IMR-90 (cell line): ENCODE results near the gene DHRS7B. TPM values are rescaled to one million over a fixed set of nuclear protein-coding genes. Genes with fewer than 3 reads are reported as not detected.

Experiments used
- ATAC-seq: fragments of 200-7000 bp; cut with Tn5 transposase; 2 replicates; pipeline ENCODE4 v1.9.1; 2020; ENCODE audit warnings: low read depth, mild to moderate bottlenecking, moderate library complexity
- BruUV-seq: library from RNA; stranded (reverse); fragments of 400-500 nt; replicated peaks from 2 replicates; lab custom pipeline; 2021; lab: Mats Ljungman, UMichigan
- CTCF ChIA-PET: fragments of 300-600 bp; formaldehyde crosslinking; extraction: SDS; loops from one replicate; lab custom pipeline; 2021; ENCODE audit warnings: antibody characterized with exemption; lab: Yijun Ruan, JAX
- POLR2A ChIA-PET: fragments of 300-600 bp; sonication (Branson Sonifier 250); formaldehyde crosslinking; loops from one replicate; lab custom pipeline; 2022; ENCODE audit warnings: antibody characterized with exemption; ENCODE audit not compliant: unreplicated experiment; lab: Charles Lee
- DNase-seq: peaks from one replicate; pipeline ENCODE4 v3.0.0; 2013
- H2AFZ ChIP-seq: replicated peaks from 2 replicates; pipeline ENCODE3; 2013; ENCODE audit warnings: low read length, mild to moderate bottlenecking; ENCODE audit not compliant: poor library complexity
- H2AK5ac ChIP-seq: 2 replicates; pipeline ENCODE4 v1.6.1; 2013; ENCODE audit warnings: low read depth, low read length, inconsistent platforms
- H2AK9ac ChIP-seq: replicated peaks from 2 replicates; pipeline ENCODE3; 2013; ENCODE audit warnings: mild to moderate bottlenecking, low read depth, low read length, moderate library complexity; ENCODE audit not compliant: poor library complexity
- H2BK120ac ChIP-seq: 2 replicates; pipeline ENCODE4 v1.6.1; 2013; ENCODE audit warnings: low read depth, low read length, inconsistent platforms
- H2BK15ac ChIP-seq: 3 replicates; pipeline ENCODE4 v1.6.1; 2013; ENCODE audit warnings: low read depth, low read length, inconsistent platforms
- H2BK20ac ChIP-seq: 2 replicates; pipeline ENCODE4 v1.6.1; 2013; ENCODE audit warnings: low read depth, mild to moderate bottlenecking, inconsistent platforms, low read length, moderate library complexity
- H2BK5ac ChIP-seq: 2 replicates; pipeline ENCODE4 v1.6.1; 2013; ENCODE audit warnings: mild to moderate bottlenecking, low read depth, low read length, inconsistent platforms; ENCODE audit not compliant: poor library complexity, severe bottlenecking
- H3K14ac ChIP-seq: replicated peaks from 2 replicates; pipeline ENCODE4 v1.6.1; 2013; ENCODE audit warnings: low read depth, low read length, inconsistent platforms
- H3K18ac ChIP-seq: 2 replicates; pipeline ENCODE4 v1.6.1; 2013; ENCODE audit warnings: low read depth, low read length, control low read depth
- H3K23ac ChIP-seq: 2 replicates; pipeline ENCODE4 v1.6.1; 2013; ENCODE audit warnings: low read depth, low read length, inconsistent platforms
- H3K27ac ChIP-seq: 2 replicates; pipeline ENCODE4 v1.5.1; 2013; ENCODE audit warnings: mild to moderate bottlenecking, control low read depth, low read length; ENCODE audit not compliant: insufficient read depth
- H3K27me3 ChIP-seq: 2 replicates; pipeline ENCODE4 v1.6.1; 2013; ENCODE audit warnings: low read length; ENCODE audit not compliant: control insufficient read depth, insufficient read depth
- H3K36me3 ChIP-seq: 2 replicates; pipeline ENCODE4 v1.6.1; 2013; ENCODE audit warnings: low read length, mixed read lengths; ENCODE audit not compliant: control insufficient read depth, insufficient read depth
- H3K4ac ChIP-seq: 2 replicates; pipeline ENCODE4 v1.6.1; 2013; ENCODE audit warnings: low read depth, low read length, inconsistent platforms
- H3K4me1 ChIP-seq: 2 replicates; pipeline ENCODE4 v1.6.1; 2013; ENCODE audit warnings: low read length, mixed read lengths; ENCODE audit not compliant: control insufficient read depth, insufficient read depth
- H3K4me2 ChIP-seq: 2 replicates; pipeline ENCODE4 v1.6.1; 2013; ENCODE audit warnings: low read depth, mild to moderate bottlenecking, control low read depth, low read length, moderate library complexity
- H3K4me3 ChIP-seq: 2 replicates; pipeline ENCODE4 v1.5.1; 2013; ENCODE audit warnings: low read depth, mild to moderate bottlenecking, control low read depth, low read length, moderate library complexity; ENCODE audit not compliant: insufficient read depth
- H3K56ac ChIP-seq: 2 replicates; pipeline ENCODE4 v1.6.1; 2013; ENCODE audit warnings: low read length, inconsistent platforms; ENCODE audit not compliant: insufficient read depth; ENCODE audit errors: extremely low read depth
- H3K79me1 ChIP-seq, 2 experiments: 2 replicates each; pipeline ENCODE4 v1.6.1; 2013; ENCODE audit warnings: low read length in 2 of 2, inconsistent platforms in 1 of 2, low read depth in 1 of 2
- H3K9ac ChIP-seq: 2 replicates; pipeline ENCODE4 v1.6.1; 2013; ENCODE audit warnings: low read depth, low read length, control low read depth
- H3K9me1 ChIP-seq: 2 replicates; pipeline ENCODE4 v1.6.1; 2013; ENCODE audit warnings: low read length, inconsistent platforms; ENCODE audit not compliant: insufficient read depth
- H3K9me3 ChIP-seq: 2 replicates; pipeline ENCODE4 v1.6.1; 2013; ENCODE audit warnings: low read length; ENCODE audit not compliant: control insufficient read depth, insufficient read depth
- H4K20me1 ChIP-seq: 2 replicates; pipeline ENCODE4 v1.6.1; 2013; ENCODE audit warnings: low read length, inconsistent platforms; ENCODE audit not compliant: insufficient read depth
- H4K5ac ChIP-seq: 2 replicates; pipeline ENCODE4 v1.6.1; 2013; ENCODE audit warnings: mild to moderate bottlenecking, low read depth, low read length, control low read depth
- H4K8ac ChIP-seq, 2 experiments: 2 replicates each; pipeline ENCODE4 v1.6.1; 2013; ENCODE audit warnings: low read depth in 2 of 2, low read length in 2 of 2, control low read depth in 1 of 2, inconsistent platforms in 1 of 2
- H4K91ac ChIP-seq: 2 replicates; pipeline ENCODE4 v1.6.1; 2013; ENCODE audit warnings: low read depth, low read length, inconsistent platforms; ENCODE audit not compliant: insufficient read depth
- BHLHE40 ChIP-seq: fragments of 150-350 bp; IDR thresholded peaks from 2 replicates; pipeline ENCODE4 v1.6.1; 2016; ENCODE audit warnings: mild to moderate bottlenecking, low read depth, low read length
- CHD1 ChIP-seq: IDR thresholded peaks from 2 replicates; pipeline ENCODE4 v1.6.1; 2012; ENCODE audit warnings: low read depth, low read length, improper control_type of control experiment
- CTCF ChIP-seq: conservative IDR thresholded peaks from 2 replicates; pipeline ENCODE4 v1.5.1; 2012; ENCODE audit warnings: mild to moderate bottlenecking, low read depth, low read length, improper control_type of control experiment
- ELK1 ChIP-seq: fragments of 150-350 bp; IDR thresholded peaks from 2 replicates; pipeline ENCODE4 v1.6.1; 2016; ENCODE audit warnings: low read depth, mild to moderate bottlenecking, low read length, moderate library complexity, borderline replicate concordance
- FOS ChIP-seq: fragments of 150-350 bp; IDR thresholded peaks from 2 replicates; pipeline ENCODE4 v1.6.1; 2016; ENCODE audit warnings: low read depth, low read length
- MAZ ChIP-seq: IDR thresholded peaks from 2 replicates; pipeline ENCODE4 v1.6.1; 2012; ENCODE audit warnings: low read depth, mild to moderate bottlenecking, low read length, improper control_type of control experiment, moderate library complexity, borderline replicate concordance
- MXI1 ChIP-seq: IDR thresholded peaks from 2 replicates; pipeline ENCODE4 v1.6.1; 2012; ENCODE audit warnings: low read depth, mild to moderate bottlenecking, low read length, moderate library complexity, borderline replicate concordance
- NFE2L2 ChIP-seq: fragments of 150-350 bp; IDR thresholded peaks from 2 replicates; pipeline ENCODE4 v1.6.1; 2016; ENCODE audit warnings: low read depth, mild to moderate bottlenecking, low read length
- POLR2A ChIP-seq: IDR thresholded peaks from 2 replicates; pipeline ENCODE4 v1.6.1; 2012; ENCODE audit warnings: mild to moderate bottlenecking, low read depth, low read length
- RCOR1 ChIP-seq: IDR thresholded peaks from 2 replicates; pipeline ENCODE4 v1.6.1; 2012; ENCODE audit warnings: mild to moderate bottlenecking, low read length, improper control_type of control experiment; ENCODE audit not compliant: insufficient replicate concordance
- RFX5 ChIP-seq: IDR thresholded peaks from 2 replicates; pipeline ENCODE4 v1.8.0; 2012; ENCODE audit warnings: low read depth, mild to moderate bottlenecking, low read length, moderate library complexity
- SMC3 ChIP-seq: fragments of 150-350 bp; IDR thresholded peaks from 2 replicates; pipeline ENCODE4 v1.6.1; 2016; ENCODE audit warnings: low read depth, mild to moderate bottlenecking, antibody characterized with exemption, low read length, moderate library complexity
- WGBS, 2 experiments: methylation state at CpG; one replicate each; pipeline versions ENCODE4 v1.1.5 to v1.1.7; 2013; ENCODE audit warnings: missing lambda C conversion rate in 2 of 2; ENCODE audit not compliant: insufficient read length in 1 of 2; ENCODE audit errors: extremely low coverage in 2 of 2; 5-methylcytosine and 5-hydroxymethylcytosine counted together
- dilution Hi-C: fragments of 300-500 bp; cut with HindIII; formaldehyde crosslinking; loops from one replicate; pipeline ENCODE4 v1.14.3; 2018; ENCODE audit warnings: low sequenced_read_pairs; ENCODE audit not compliant: unreplicated experiment
- in situ Hi-C: fragments of 300-500 bp; cut with MboI; formaldehyde crosslinking; loops from 3 replicates; pipeline ENCODE4 v1.14.3; 2019; ENCODE audit warnings: low sequenced_read_pairs, inconsistent platforms, mixed read lengths
- intact Hi-C: fragments of 100-400 bp; cut with micrococcal nuclease; formaldehyde crosslinking; loops from 2 replicates; pipeline ENCODE4 v1.10.0; 2022
- polyA plus RNA-seq, 3 experiments: library from polyadenylated mRNA; depleted of rRNA; stranded (reverse); fragments of >200 nt; gene quantifications; 2 replicates each; pipeline ENCODE4 v1.2.3, GENCODE V29; 2012; ENCODE audit warnings: low replicate concordance in 1 of 3
- total RNA-seq: library from RNA; depleted of rRNA; stranded (reverse); fragments of >200 nt; gene quantifications from 2 replicates; pipeline ENCODE4 v1.2.3, GENCODE V29; 2012

Gene DHRS7B
- total and polyA plus RNA-seq, 2 of the 4 experiments (the other 2 are of a cell fraction), result 24.4 to 34.4 TPM

DNA sequence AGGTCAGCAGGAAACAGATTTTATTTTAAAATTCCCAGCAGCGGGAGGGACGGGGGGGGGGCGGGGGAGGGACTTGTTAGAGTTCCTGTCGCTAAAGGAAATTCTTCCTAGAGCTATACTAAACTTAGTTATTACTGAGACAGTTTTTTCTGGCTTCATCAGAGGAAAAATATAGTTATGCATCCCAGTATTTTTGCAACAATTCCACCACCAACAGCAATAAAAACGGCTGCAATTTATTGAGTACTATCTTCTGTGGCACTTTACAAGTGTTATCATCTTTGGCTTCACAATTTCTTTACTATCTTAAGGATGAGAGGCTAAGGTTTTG is 6.9 kb upstream of the DHRS7B start:
- H3K4me1 ChIP-seq, result no peaks in the 10 kb centered on the region
- H3K27ac ChIP-seq, result no peak overlapping the region
- H4K5ac ChIP-seq, result no peak overlapping the region
- H3K23ac ChIP-seq, result no peak overlapping the region
- POLR2A ChIA-PET, result interaction anchor here (0.6 kb wide), 1 partner anchor 78 kb away, joined by 3 read pairs; no protein-coding TSS in a partner anchor
- no peak for ATAC-seq
- no peaks in the 10 kb centered on the region for H3K79me1 ChIP-seq
- H3K56ac ChIP-seq, result no peak overlapping the region
- DNase-seq, result no peak
- H3K14ac ChIP-seq, result no peak overlapping the region
- H3K9me3 ChIP-seq, result no peaks in the 10 kb centered on the region
- H2AK5ac ChIP-seq, result no peak overlapping the region
- H3K9me1 ChIP-seq, result no peaks in the 10 kb centered on the region
- H4K8ac ChIP-seq, result no peak overlapping the region
- intact Hi-C loops (no loop called here), in situ Hi-C loops (no loop called here), dilution Hi-C loops (no loop called here)
- H2BK20ac ChIP-seq, result no peak overlapping the region
- WGBS, 2 experiments, result no CpG with 5 or more reads among the region's 5 CpGs
- H2BK120ac ChIP-seq, result no peak overlapping the region
- BruUV-seq, result no TSS peak
- CTCF ChIA-PET, result interaction anchor here (0.9 to 1.7 kb wide), 6 partner anchors 11 to 393 kb away, joined by 3 to 9 read pairs (median 4); no protein-coding TSS in a partner anchor
- H3K4me3 ChIP-seq, result no peak overlapping the region
- no peak overlapping the region for H3K18ac ChIP-seq
- TF ChIP-seq RFX5, result no peak
- no peak for TF ChIP-seq CHD1
- no peak for TF ChIP-seq CTCF
- no peak for TF ChIP-seq RCOR1
- no peak for TF ChIP-seq NFE2L2
- no peak for TF ChIP-seq BHLHE40
- no peak for TF ChIP-seq SMC3
- no peak for TF ChIP-seq POLR2A
- TF ChIP-seq MXI1, result no peak
- TF ChIP-seq FOS, result no peak
- TF ChIP-seq MAZ, result no peak
- TF ChIP-seq ELK1, result no peak
- no peaks in the 10 kb centered on the region for H4K20me1 ChIP-seq
- H2AK9ac ChIP-seq, result no peak overlapping the region
- no peaks in the 10 kb centered on the region for H3K36me3 ChIP-seq
- no peak overlapping the region for H2BK5ac ChIP-seq
- no peak overlapping the region for H3K4me2 ChIP-seq
- no peak overlapping the region for H2AFZ ChIP-seq
- H4K91ac ChIP-seq, result no peak overlapping the region
- H3K9ac ChIP-seq, result no peak overlapping the region
- no peak overlapping the region for H3K4ac ChIP-seq
- H2BK15ac ChIP-seq, result no peak overlapping the region
- peaks cover 21% of the 10 kb centered on the region for H3K27me3 ChIP-seq
